Lower leg skin (tissue), 4 donors: ENCODE data around the gene SLC44A2. TPM values are rescaled to one million over a fixed set of nuclear protein-coding genes. Genes with fewer than 3 reads are reported as not detected.

Experiments
- DNase-seq, 2 donors: peaks; one replicate each; pipeline ENCODE4 v3.0.0-alpha.2; 2019; ENCODE audit warnings: low spot score in 2 of 2
- H3K4me3 ChIP-seq: fragments of 200-600 bp; sonication (generic); 2 replicates; pipeline ENCODE4 v1.5.1; 2017; ENCODE audit warnings: mild to moderate bottlenecking, low read depth; ENCODE audit not compliant: poor library complexity, severe bottlenecking
- CTCF ChIP-seq, 3 donors: fragments of 450-650 bp; IDR thresholded peaks; one replicate each; pipeline ENCODE4 v1.5.1; 2016; ENCODE audit warnings: antibody characterized with exemption in 3 of 3, mild to moderate bottlenecking in 3 of 3, moderate library complexity in 2 of 3
- POLR2A ChIP-seq, 2 donors: fragments of 450-650 bp; IDR thresholded peaks; one replicate each; pipeline ENCODE4 v1.6.1; 2016 to 2017; ENCODE audit warnings: antibody characterized with exemption in 2 of 2, mild to moderate bottlenecking in 1 of 2, moderate library complexity in 1 of 2
- WGBS, 2 donors: methylation state at CpG; one replicate each; pipeline ENCODE4 v1.1.5; 2018; 5-methylcytosine and 5-hydroxymethylcytosine counted together
- intact Hi-C: fragments of 100-400 bp; cut with DNase I; formaldehyde crosslinking; loops from one replicate; pipeline ENCODE4 v1.15.0; 2023; ENCODE audit warnings: low total_unique reads
- total RNA-seq, 4 donors: library from RNA; depleted of rRNA; stranded (reverse); fragments of >200 nt; gene quantifications; one replicate each; pipeline ENCODE4 v1.1.0, GENCODE V29; 2016

Gene SLC44A2
- total RNA-seq, 4 donors from 2014 or later = 100 to 180 (median 129) TPM

GRCh38 chr19:10621966-10622365 lies 3.4 kb upstream of the SLC44A2 start:
- no peak for DNase-seq
- TF ChIP-seq POLR2A (IDR thresholded peaks at IDR 0.05) (no peak), CTCF (IDR thresholded peaks at IDR 0.05) (no peak)
- WGBS, 2 donors = 93 to 95% methylated on average over 8 of the region's 8 CpGs
- H3K4me3 ChIP-seq = no peak overlapping the region
- intact Hi-C loops = no loop called here

DNA sequence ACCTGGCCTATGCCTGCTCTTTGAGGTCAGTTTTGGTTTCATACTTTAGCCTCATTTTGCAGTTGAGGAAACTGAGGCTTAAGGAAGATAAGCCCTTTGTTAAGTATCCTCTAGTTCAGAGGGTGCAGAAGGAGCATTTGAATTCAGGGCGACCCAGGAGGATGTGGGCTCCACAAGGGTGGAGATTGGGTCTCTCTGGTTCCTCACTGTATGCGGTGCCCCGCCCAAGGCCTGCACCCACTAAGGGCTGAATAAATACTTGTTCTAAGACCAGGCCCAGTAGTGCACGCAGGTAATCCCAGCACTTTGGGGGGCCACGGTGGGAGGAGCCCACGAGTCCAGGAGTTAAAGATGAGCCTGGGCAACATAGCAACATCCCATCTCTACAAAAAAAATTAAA lies 768 bp upstream of the SLC44A2 start:
- intact Hi-C loops = no loop called here
- no peak for DNase-seq
- 61 to 65% methylated on average over 6 of the region's 6 CpGs for WGBS, 2 donors
- no peak overlapping the region for H3K4me3 ChIP-seq
- TF ChIP-seq CTCF (IDR thresholded peaks at IDR 0.05) (no peak), POLR2A (IDR thresholded peaks at IDR 0.05) (no peak)

- H3K4me3 ChIP-seq = no peak overlapping the region
- 28 to 31% methylated on average over 10 of the region's 10 CpGs for WGBS, 2 donors
- DNase-seq = no peak
- TF ChIP-seq CTCF (IDR thresholded peaks at IDR 0.05) (no peak), POLR2A (IDR thresholded peaks at IDR 0.05) (no peak)
- intact Hi-C loops = no loop called here
Observed at GRCh38 chr19:10625762-10626138, 397 bp downstream of the SLC44A2 start.

GRCh38 chr19:10631874-10632273 lies 6.5 kb downstream of the SLC44A2 start:
- intact Hi-C loops = no loop called here
- TF ChIP-seq POLR2A (IDR thresholded peaks at IDR 0.05) = no peak
- TF ChIP-seq CTCF (IDR thresholded peaks at IDR 0.05) = no peak
- 84 to 88% methylated on average over 14 of the region's 14 CpGs for WGBS, 2 donors
- no peak overlapping the region for H3K4me3 ChIP-seq
- DNase-seq = no peak

GRCh38 chr19:10634430-10634829 lies 9.1 kb downstream of the SLC44A2 start:
- TF ChIP-seq CTCF (IDR thresholded peaks at IDR 0.05) (no peak), POLR2A (IDR thresholded peaks at IDR 0.05) (no peak)
- intact Hi-C loops = no loop called here
- H3K4me3 ChIP-seq = no peak overlapping the region
- WGBS, 2 donors = 93 to 98% methylated on average over 7 of the region's 7 CpGs
- no peak for DNase-seq

GRCh38 chr19:10634963-10635362 lies 9.6 kb downstream of the SLC44A2 start:
- intact Hi-C loops = no loop called here
- no peak for DNase-seq
- H3K4me3 ChIP-seq = no peak overlapping the region
- 90% methylated on average over 6 of the region's 6 CpGs for WGBS, 2 donors
- TF ChIP-seq CTCF (IDR thresholded peaks at IDR 0.05) (no peak), POLR2A (IDR thresholded peaks at IDR 0.05) (no peak)
